ENCODE measurements around the gene MYL10.

Gene MYL10

DNA sequence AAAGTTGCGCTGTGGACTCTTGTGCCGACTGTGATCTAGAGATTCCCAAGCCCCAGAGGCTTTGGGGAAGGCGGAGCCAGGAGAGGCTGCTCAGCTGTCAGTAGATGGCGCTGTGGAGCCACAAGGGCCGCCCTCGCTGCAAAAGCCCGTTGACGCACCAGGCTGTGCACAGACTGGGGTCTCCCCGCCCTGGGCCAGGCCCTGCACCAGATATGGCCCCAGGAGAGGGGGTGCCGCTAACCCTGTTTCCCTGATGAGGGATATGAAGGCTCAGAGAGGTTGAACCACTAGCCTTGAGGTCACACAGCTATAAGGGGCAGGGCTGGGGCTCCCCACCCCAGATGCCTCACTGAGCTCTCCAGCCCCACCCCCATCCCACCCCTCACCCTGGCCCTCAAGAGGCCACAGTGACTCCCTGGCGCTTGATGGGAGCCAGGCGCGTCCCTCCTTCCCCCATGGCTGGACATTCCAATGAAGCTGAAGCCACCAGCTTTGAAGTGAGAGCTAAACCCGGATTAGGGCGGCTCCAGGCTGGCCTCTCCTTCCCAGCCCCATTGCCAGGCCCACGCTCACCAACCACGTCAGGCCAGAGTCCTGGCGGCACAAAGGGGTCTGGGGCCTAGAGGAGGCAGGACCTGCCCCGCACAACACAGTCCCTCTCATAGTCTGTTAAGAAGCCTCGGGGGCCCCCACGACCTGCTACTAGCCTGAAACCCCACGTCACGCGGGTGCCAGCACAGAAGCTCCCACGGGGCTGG lies 26.4 kb downstream of the MYL10 start:
- H3K4me3 ChIP-seq (ENCODE audit: low read depth, low read length): no peak overlapping the region
- TF ChIP-seq, protein P1, sequence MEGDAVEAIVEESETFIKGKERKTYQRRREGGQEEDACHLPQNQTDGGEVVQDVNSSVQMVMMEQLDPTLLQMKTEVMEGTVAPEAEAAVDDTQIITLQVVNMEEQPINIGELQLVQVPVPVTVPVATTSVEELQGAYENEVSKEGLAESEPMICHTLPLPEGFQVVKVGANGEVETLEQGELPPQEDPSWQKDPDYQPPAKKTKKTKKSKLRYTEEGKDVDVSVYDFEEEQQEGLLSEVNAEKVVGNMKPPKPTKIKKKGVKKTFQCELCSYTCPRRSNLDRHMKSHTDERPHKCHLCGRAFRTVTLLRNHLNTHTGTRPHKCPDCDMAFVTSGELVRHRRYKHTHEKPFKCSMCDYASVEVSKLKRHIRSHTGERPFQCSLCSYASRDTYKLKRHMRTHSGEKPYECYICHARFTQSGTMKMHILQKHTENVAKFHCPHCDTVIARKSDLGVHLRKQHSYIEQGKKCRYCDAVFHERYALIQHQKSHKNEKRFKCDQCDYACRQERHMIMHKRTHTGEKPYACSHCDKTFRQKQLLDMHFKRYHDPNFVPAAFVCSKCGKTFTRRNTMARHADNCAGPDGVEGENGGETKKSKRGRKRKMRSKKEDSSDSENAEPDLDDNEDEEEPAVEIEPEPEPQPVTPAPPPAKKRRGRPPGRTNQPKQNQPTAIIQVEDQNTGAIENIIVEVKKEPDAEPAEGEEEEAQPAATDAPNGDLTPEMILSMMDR (IDR thresholded peaks at IDR 0.05; ENCODE audit: low read depth, low read length): peak; percentile 97
- TF ChIP-seq, protein P2, sequence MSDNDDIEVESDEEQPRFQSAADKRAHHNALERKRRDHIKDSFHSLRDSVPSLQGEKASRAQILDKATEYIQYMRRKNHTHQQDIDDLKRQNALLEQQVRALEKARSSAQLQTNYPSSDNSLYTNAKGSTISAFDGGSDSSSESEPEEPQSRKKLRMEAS (IDR thresholded peaks at IDR 0.05; ENCODE audit: low read depth, low read length): 0 out of 2 replicates have a peak, but pooled peaks have one; percentile 35
- no peak for TF ChIP-seq POLR2A (IDR thresholded peaks at IDR 0.05; ENCODE audit: extremely low read depth, insufficient read length)
- TF ChIP-seq MYC (IDR thresholded peaks at IDR 0.05; ENCODE audit: low read depth, low read length): peak; percentile 8; the same call in 1 of the 2 replicates
- peak; percentile 87 for DNase-seq (ENCODE audit: low read depth)

- H3K4me3 ChIP-seq (ENCODE audit: low read depth, low read length): no peak overlapping the region
- TF ChIP-seq MYC (IDR thresholded peaks at IDR 0.05; ENCODE audit: low read depth, low read length) (no peak), POLR2A (IDR thresholded peaks at IDR 0.05; ENCODE audit: extremely low read depth, insufficient read length) (no peak)
- TF ChIP-seq, protein P2 (IDR thresholded peaks at IDR 0.05; ENCODE audit: low read depth, low read length): no peak
- TF ChIP-seq, protein P1 (IDR thresholded peaks at IDR 0.05; ENCODE audit: low read depth, low read length): no peak
- DNase-seq (ENCODE audit: low read depth): no peak
Measured at GRCh38 chr7:101602082-101602481, 27.0 kb downstream of the MYL10 start.

GRCh38 chr7:101599787-101600186 lies 29.3 kb downstream of the MYL10 start:
- H3K4me3 ChIP-seq (ENCODE audit: low read depth, low read length): no peak overlapping the region
- TF ChIP-seq, protein P2 (IDR thresholded peaks at IDR 0.05; ENCODE audit: low read depth, low read length): no peak
- TF ChIP-seq MYC (IDR thresholded peaks at IDR 0.05; ENCODE audit: low read depth, low read length): no peak
- TF ChIP-seq, protein P1 (IDR thresholded peaks at IDR 0.05; ENCODE audit: low read depth, low read length): no peak
- TF ChIP-seq POLR2A (IDR thresholded peaks at IDR 0.05; ENCODE audit: extremely low read depth, insufficient read length): no peak

DNA sequence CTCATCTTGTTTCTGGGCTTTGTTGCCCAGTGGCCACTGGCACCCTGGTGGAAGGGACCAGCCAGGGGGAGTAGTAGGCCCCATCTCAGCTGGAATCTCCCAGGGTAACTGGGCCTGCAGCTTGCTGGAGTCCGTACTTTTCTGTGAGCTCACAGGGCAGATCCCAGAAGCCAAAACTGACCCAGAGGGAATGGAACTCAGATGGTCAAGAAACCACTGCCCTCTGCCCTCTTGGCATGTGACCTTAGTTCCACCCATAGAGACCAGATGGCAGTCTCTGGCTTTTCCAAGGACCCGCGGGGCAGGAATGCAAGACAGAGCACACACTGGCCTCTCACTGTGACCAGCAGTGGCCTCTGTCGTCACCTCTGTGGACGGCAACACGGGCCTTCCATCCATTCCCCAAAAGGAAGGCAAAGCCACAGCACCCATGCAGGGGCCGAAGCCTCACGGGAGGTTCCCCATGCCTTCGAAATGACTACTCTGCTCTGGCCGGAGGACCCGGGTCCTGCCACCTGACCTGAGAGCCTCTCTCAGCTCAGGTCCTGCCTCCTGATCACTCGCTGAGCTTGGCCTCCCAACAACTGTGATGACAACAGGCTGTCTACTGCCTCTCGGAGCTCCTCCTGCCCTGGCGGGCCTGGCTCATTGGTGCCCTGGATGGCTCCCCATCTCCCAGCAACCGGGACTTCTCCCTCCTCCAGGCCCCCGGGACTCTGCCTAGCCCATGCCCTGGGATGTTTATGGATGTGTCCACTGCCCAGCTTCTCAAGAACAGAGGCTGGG lies 29.9 kb downstream of the MYL10 start:
- no peak for DNase-seq (ENCODE audit: low read depth)
- H3K4me3 ChIP-seq (ENCODE audit: low read depth, low read length): no peak overlapping the region
- TF ChIP-seq MYC (IDR thresholded peaks at IDR 0.05; ENCODE audit: low read depth, low read length) (no peak), POLR2A (IDR thresholded peaks at IDR 0.05; ENCODE audit: extremely low read depth, insufficient read length) (no peak)
- TF ChIP-seq, protein P2 (IDR thresholded peaks at IDR 0.05; ENCODE audit: low read depth, low read length): no peak
- TF ChIP-seq, protein P1 (IDR thresholded peaks at IDR 0.05; ENCODE audit: low read depth, low read length): no peak

More at GRCh38 chr7:101599787-101600186, 29.3 kb downstream of the MYL10 start:
- no peak for DNase-seq (ENCODE audit: low read depth)

DNA sequence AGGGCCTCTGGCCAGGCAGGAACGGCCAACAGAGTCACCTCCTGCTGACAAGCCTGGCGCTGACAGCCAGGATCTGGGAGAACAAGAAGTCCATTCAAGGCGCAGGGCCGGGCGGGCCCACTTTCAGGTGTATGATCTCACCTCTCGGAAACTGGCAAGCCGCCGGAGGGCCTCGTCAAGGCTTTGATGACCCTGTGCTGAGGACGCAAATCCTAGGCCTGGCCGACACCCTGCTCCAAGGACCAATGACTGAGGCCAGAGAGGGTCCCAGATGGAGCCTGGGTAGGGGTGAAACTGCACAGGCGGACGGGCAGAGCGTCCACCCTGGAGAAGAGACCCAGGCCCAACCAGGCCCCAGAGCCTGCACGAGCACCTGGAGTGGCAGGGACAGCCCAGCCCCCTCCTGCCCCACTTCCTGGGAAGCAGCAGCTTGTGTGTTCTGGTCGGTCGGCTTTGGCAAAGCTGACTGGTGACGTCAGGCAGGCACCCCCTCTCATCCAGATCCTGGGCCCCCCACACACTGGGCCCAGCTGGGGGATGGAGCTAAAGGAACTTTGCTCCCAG lies 30.6 kb downstream of the MYL10 start:
- H3K4me3 ChIP-seq (ENCODE audit: low read depth, low read length): no peak overlapping the region
- TF ChIP-seq MYC (IDR thresholded peaks at IDR 0.05; ENCODE audit: low read depth, low read length) (no peak), POLR2A (IDR thresholded peaks at IDR 0.05; ENCODE audit: extremely low read depth, insufficient read length) (no peak)
- TF ChIP-seq, protein P1 (IDR thresholded peaks at IDR 0.05; ENCODE audit: low read depth, low read length): no peak
- TF ChIP-seq, protein P2 (IDR thresholded peaks at IDR 0.05; ENCODE audit: low read depth, low read length): no peak
- no peak for DNase-seq (ENCODE audit: low read depth)

All from NB4 (cell line).